CD4-positive, alpha-beta T cell (primary cell): Measurements from ENCODE around the gene GDAP1L1. TPM values are rescaled to one million over a fixed set of nuclear protein-coding genes. Genes with fewer than 3 reads are reported as not detected.
"Not testable (repeated sequence)": the region's sequence is repeated elsewhere in the genome, so short reads cannot be mapped to it uniquely, and the experiment has no call there.

Source experiments
- ATAC-seq: fragments of 200-7000 bp; cut with Tn5 transposase; one replicate; pipeline ENCODE4 v1.10.0; 2022; ENCODE audit warnings: mild to moderate bottlenecking; ENCODE audit not compliant: poor library complexity
- CTCF ChIA-PET: fragments of 350-600 bp; sonication (Branson Sonifier 250); formaldehyde crosslinking; loops from one replicate; lab custom pipeline; 2021; ENCODE audit warnings: antibody characterized with exemption, inconsistent platforms; lab: Charles Lee
- POLR2A ChIA-PET: fragments of 350-600 bp; sonication (Branson Sonifier 250); formaldehyde crosslinking; loops from one replicate; lab custom pipeline; 2021; ENCODE audit warnings: antibody characterized with exemption, inconsistent platforms; lab: Charles Lee
- DNase-seq, 14 experiments: peaks; one replicate each; pipeline ENCODE4 v3.0.0-alpha.2; 2013 to 2020; ENCODE audit warnings: mixed read lengths in 2 of 14
- H3K27ac ChIP-seq, 2 donors: one replicate each; pipeline versions ENCODE4 v1.5.1 to v1.7.0; 2013; ENCODE audit warnings: low read length in 2 of 2, low read depth in 1 of 2, mild to moderate bottlenecking in 1 of 2
- H3K27me3 ChIP-seq, 2 experiments: 1 replicate in 1 of 2; 2 replicates in 1 of 2; pipeline versions ENCODE4 v1.6.1 to v1.7.0; 2013; ENCODE audit warnings: low read length in 2 of 2, control low read depth in 1 of 2, mild to moderate bottlenecking in 1 of 2, moderate library complexity in 1 of 2; ENCODE audit not compliant: insufficient read depth in 2 of 2, control insufficient read depth in 1 of 2
- H3K36me3 ChIP-seq: one replicate; pipeline ENCODE4 v1.6.1; 2013; ENCODE audit warnings: low read length, control low read depth; ENCODE audit not compliant: insufficient read depth
- H3K4me1 ChIP-seq: one replicate; pipeline ENCODE4 v1.6.1; 2013; ENCODE audit warnings: low read length, control low read depth; ENCODE audit not compliant: insufficient read depth
- H3K4me3 ChIP-seq: one replicate; pipeline ENCODE4 v1.5.1; 2013; ENCODE audit warnings: mild to moderate bottlenecking, low read length, moderate library complexity
- H3K9me3 ChIP-seq, 2 experiments: 1 replicate in 1 of 2; 2 replicates in 1 of 2; pipeline versions ENCODE4 v1.6.1 to v1.7.0; 2013; ENCODE audit warnings: low read length in 2 of 2, mild to moderate bottlenecking in 2 of 2, control low read depth in 1 of 2, moderate library complexity in 1 of 2; ENCODE audit not compliant: control insufficient read depth in 1 of 2, insufficient read depth in 1 of 2
- H3K27ac Mint-ChIP-seq: one replicate; pipeline ENCODE4 v1.8.0; 2020; ENCODE audit warnings: mixed read lengths
- H3K27me3 Mint-ChIP-seq: one replicate; pipeline ENCODE4 v1.8.0; 2021; ENCODE audit warnings: mixed read lengths
- H3K36me3 Mint-ChIP-seq: one replicate; pipeline ENCODE4 v1.8.0; 2021; ENCODE audit warnings: low read depth, mixed read lengths
- H3K4me1 Mint-ChIP-seq: one replicate; pipeline ENCODE4 v1.8.0; 2021; ENCODE audit warnings: low read depth, mixed read lengths
- H3K4me3 Mint-ChIP-seq: one replicate; pipeline ENCODE4 v1.8.0; 2020; ENCODE audit warnings: mild to moderate bottlenecking, mixed read lengths
- H3K9me3 Mint-ChIP-seq: one replicate; pipeline ENCODE4 v1.8.0; 2020; ENCODE audit warnings: mixed read lengths
- CTCF ChIP-seq: fragments of 200-600 bp; IDR thresholded peaks from one replicate; pipeline ENCODE4 v1.8.0; 2022; ENCODE audit warnings: antibody characterized with exemption, mild to moderate bottlenecking
- intact Hi-C, 2 experiments: fragments of 100-400 bp; cut with DNase I in 1 of 2; cut with micrococcal nuclease in 1 of 2; formaldehyde crosslinking; loops; one replicate each; pipeline versions ENCODE4 v1.15.1 to v1.9.0; 2023 to 2025; cut with DNase I, micrococcal nuclease
- total RNA-seq, 174 experiments: library from RNA in 2 of 174; stranded (reverse) in 2 of 174; gene quantifications; one replicate each; pipeline ENCODE4 v1.2.3 and lab custom pipeline; 2021 to 2026

Gene GDAP1L1
- total RNA-seq, 2 experiments from 2014 or later, result not detected

- no peaks in the 10 kb centered on the region for H3K27me3 ChIP-seq
- no peak overlapping the region for H3K4me3 ChIP-seq
- no peaks in the 10 kb centered on the region for H3K4me1 Mint-ChIP-seq
- H3K9me3 ChIP-seq, result no peaks in the 10 kb centered on the region
- DNase-seq (no peak), ATAC-seq (no peak)
- H3K27ac ChIP-seq, result no peak overlapping the region
- peaks cover 4% of the 10 kb centered on the region for H3K4me1 ChIP-seq
- H3K36me3 Mint-ChIP-seq, result no peaks in the 10 kb centered on the region
- no peaks in the 10 kb centered on the region for H3K36me3 ChIP-seq
- TF ChIP-seq CTCF, result no peak
- H3K27ac Mint-ChIP-seq, result no peak overlapping the region
- ChIA-PET CTCF (no interaction called here), POLR2A (no interaction called here)
- H3K9me3 Mint-ChIP-seq, result no peaks in the 10 kb centered on the region
- no peaks in the 10 kb centered on the region for H3K27me3 Mint-ChIP-seq
- no peak overlapping the region for H3K4me3 Mint-ChIP-seq
- intact Hi-C loops, result no loop called here
These were observed 13.6 kb upstream of the GDAP1L1 start for GRCh38 chr20:44233436-44234016.

GRCh38 chr20:44234566-44235317 is 12.4 kb upstream of the GDAP1L1 start:
- intact Hi-C loops, result no loop called here
- Mint-ChIP-seq H3K4me3 (no peak overlapping the region), H3K27me3 (no peaks in the 10 kb centered on the region), H3K4me1 (no peaks in the 10 kb centered on the region), H3K27ac (no peak overlapping the region), H3K36me3 (no peaks in the 10 kb centered on the region), H3K9me3 (no peaks in the 10 kb centered on the region)
- POLR2A ChIA-PET, result interaction anchor here (0.6 to 1.1 kb wide), 2 partner anchors 16 to 26 kb away, joined by 3 to 4 read pairs; no protein-coding TSS in a partner anchor
- Histone ChIP-seq H3K4me3 (no peak overlapping the region), H3K9me3 (no peaks in the 10 kb centered on the region), H3K27me3 (no peaks in the 10 kb centered on the region), H3K4me1 (peaks cover 4% of the 10 kb centered on the region), H3K27ac (no peak overlapping the region), H3K36me3 (no peaks in the 10 kb centered on the region)
- CTCF ChIA-PET, result no interaction called here
- no peak for DNase-seq
- TF ChIP-seq CTCF, result no peak
- ATAC-seq, result no peak

GRCh38 chr20:44235702-44236101 is 11.4 kb upstream of the GDAP1L1 start:
- no peaks in the 10 kb centered on the region for H3K27me3 ChIP-seq
- H3K27ac Mint-ChIP-seq, result no peak overlapping the region
- POLR2A ChIA-PET, result interaction anchor here (0.6 to 1.1 kb wide), 2 partner anchors 17 to 27 kb away, joined by 3 to 4 read pairs; no protein-coding TSS in a partner anchor
- intact Hi-C loops, result no loop called here
- peaks cover 4% of the 10 kb centered on the region for H3K4me1 ChIP-seq
- no peaks in the 10 kb centered on the region for H3K9me3 Mint-ChIP-seq
- no peaks in the 10 kb centered on the region for H3K36me3 ChIP-seq
- no peaks in the 10 kb centered on the region for H3K36me3 Mint-ChIP-seq
- no peaks in the 10 kb centered on the region for H3K9me3 ChIP-seq
- H3K4me3 Mint-ChIP-seq, result no peak overlapping the region
- CTCF ChIA-PET, result no interaction called here
- no peaks in the 10 kb centered on the region for H3K4me1 Mint-ChIP-seq
- no peak overlapping the region for H3K4me3 ChIP-seq
- H3K27me3 Mint-ChIP-seq, result no peaks in the 10 kb centered on the region
- ATAC-seq (no peak), DNase-seq (no peak)
- no peak overlapping the region for H3K27ac ChIP-seq
- no peak for TF ChIP-seq CTCF

GRCh38 chr20:44236840-44237239 is 10.3 kb upstream of the GDAP1L1 start:
- H3K27ac Mint-ChIP-seq, H3K9me3 Mint-ChIP-seq, intact Hi-C loops, H3K36me3 Mint-ChIP-seq, H3K27me3 ChIP-seq, H3K27me3 Mint-ChIP-seq, DNase-seq, H3K4me1 Mint-ChIP-seq, ATAC-seq, POLR2A ChIA-PET, H3K9me3 ChIP-seq, H3K36me3 ChIP-seq, H3K4me3 Mint-ChIP-seq, H3K4me1 ChIP-seq, H3K27ac ChIP-seq, H3K4me3 ChIP-seq: not testable (repeated sequence)
- CTCF ChIA-PET, result interaction anchor here (1.0 kb wide), 1 partner anchor 19 kb away, joined by 3 read pairs; no protein-coding TSS in a partner anchor
